HUDEP-2 (cell line): ENCODE data around the gene GIMAP1.
A peak's percentile ranks its signal among the peaks of the same experiment; 100 is the strongest.
"Not testable (repeated sequence)": the region's sequence is repeated elsewhere in the genome, so short reads cannot be mapped to it uniquely, and the experiment has no call there.

Experiments used
- DNase-seq, 76 experiments: peaks; one replicate each; lab custom pipeline; 2025; ENCODE audit not compliant: unreplicated experiment in 76 of 76; lab: John Stamatoyannopoulos, UW

The GIMAP1 gene

DNA sequence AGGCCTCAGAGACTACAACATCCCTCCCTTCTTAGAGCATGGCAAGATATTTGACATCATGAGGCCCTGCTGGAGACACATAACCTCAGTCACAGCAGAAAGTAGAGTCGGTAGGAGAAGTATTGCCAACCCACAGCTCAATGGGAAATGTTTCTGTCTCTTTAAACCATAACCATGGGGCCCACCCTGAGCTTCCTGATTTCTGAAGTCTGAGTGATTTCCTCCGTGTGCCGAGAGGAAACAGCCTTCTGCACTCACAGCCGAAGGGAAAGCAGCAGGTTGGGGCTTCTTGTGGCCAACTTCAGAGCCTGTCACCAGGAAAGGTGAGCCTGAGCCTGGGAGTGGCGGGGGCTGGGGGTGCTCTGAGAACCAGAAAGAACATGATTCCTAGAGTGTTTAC, at the start of gene GIMAP1:
Gene GIMAP1 (plus strand): TSS at position 246 of the 400 bp plus-strand sequence. CDS start 2,435 bp downstream, outside the sequence.
- DNase-seq, result no peak

DNA sequence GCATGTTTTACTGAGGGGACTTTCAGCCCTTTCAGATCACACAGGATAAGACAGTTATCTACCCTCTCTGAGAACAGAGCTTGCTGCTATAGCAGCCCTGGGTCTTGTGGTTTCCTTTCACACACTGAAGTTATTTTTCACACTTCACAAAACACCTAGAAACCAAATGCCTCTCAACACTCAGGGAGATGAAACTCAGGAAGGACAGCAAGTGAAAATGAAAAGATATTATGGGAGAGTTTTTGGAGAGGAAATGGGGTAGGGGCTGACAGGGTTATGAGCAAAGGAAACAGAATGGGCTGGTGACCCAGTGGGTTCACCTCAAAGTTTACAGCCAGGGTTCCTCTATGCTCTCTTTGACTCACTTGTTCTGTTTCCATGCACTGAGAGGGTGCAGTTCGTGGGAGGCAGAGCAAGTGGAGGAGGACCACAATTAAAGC, 47.9 kb upstream of the GIMAP1 start:
- DNase-seq, result no peak

DNA sequence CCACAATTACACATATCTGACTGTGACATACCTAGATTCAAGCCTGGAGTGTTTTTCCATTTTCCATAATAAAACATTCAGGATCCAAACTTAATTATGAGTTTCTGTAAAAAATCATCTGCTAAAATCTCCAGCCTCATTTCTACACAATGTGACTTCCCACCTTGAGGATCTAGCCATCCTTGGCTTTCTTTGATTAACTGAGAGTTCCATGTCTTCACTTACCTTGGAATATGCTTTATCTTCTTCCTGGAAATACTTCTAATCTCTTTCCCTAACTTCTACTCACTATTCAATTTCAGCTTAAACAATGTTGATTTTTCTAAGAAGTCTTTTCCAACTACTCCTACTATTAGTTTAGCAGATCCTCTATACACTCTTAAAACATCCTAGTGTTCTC, 47.4 kb upstream of the GIMAP1 start:
- DNase-seq, result no peak

DNA sequence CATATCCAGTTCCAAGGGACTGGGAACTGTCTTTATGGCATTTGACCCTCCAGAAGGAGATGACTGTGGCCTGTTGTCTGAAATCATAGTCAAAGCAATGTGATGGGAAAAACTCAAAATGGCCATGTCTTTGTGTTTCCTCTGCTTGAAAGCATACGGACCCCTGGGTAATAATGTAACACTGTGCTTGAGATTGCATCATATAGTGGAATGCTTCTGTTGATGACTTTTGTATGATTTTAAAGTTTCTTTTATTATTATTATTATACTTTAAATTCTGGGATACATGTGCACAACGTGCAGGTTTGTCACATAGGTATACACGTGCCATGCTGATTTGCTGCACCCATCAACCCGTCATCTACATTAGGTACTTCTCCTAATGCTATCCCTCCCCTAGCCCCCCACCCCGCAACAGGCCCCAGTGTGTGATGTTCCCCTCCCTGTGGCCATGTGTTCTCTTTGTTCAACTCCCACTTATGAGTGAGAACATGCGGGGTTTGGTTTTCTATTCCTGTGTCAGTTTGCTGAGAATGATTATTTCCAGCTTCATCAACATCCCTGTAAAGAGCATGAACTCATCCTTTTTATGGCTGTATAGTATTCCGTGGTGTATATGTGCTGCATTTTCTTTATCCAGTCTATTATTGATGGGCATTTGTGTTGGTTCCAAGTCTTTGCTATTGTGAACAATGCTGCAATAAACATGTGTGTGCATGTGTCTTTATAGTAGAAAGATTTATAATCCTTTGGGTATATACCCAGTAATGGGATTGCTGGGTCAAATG, 44.4 kb upstream of the GIMAP1 start:
- not testable (repeated sequence) for DNase-seq

DNA sequence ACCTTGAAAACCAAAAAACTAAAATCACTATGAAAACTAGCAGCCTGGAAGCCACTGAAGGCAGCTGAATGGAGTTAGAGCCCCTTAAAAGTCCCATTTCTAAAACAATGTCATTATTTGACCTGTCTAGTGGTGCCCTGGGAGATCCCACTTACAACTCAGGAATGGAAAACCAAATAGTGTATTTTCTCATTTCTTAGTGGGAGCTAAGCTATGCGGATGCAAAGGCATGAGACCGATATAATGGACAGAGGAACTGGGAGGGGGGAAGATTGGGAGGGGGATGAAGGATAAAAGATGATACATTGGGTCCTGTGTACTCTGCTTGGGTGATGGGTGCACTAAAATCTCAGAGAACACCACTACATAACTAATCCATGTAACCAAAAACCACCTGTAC, 40.7 kb upstream of the GIMAP1 start:
- DNase-seq, result no peak

DNA sequence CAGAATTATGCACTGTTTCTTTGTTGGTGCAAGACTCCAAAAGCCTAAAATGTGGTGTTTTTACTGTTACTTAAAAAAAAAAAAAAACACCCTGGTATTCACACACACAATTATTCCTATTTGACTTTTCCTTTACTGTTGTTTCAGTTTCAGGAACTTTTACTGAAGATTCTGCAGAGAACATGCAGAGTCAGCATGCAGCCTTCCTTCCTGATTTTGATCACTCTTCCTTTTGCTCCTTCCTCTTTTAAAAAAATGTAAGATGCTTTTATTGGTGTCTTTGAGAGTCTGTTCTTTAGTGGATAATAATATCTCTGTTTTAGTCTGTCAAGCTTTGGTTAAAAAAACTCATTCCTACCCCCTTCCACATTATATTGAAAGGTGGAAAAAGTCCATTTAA, 40.1 kb upstream of the GIMAP1 start:
- not testable (repeated sequence) for DNase-seq

DNA sequence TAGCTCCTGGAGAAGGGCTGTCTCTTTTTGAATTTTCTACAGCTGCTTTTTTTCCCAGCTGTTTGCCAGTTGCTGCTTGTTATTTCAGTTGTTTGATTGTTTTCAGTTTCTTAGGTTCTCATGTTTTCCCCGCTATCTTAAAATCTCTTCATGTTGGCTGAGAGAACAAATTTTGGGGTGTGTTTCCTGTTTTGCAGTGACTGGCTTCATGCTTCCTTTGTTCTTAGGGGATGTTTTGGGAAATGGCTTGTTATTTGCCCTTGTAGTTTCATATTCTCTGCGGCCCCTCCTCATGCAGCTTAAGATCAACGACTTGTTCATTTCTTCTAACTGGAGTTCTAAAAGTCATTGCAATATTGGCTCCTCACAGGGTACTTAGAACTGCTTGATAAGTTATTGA, 39.6 kb upstream of the GIMAP1 start:
- DNase-seq, result not testable (repeated sequence)

DNA sequence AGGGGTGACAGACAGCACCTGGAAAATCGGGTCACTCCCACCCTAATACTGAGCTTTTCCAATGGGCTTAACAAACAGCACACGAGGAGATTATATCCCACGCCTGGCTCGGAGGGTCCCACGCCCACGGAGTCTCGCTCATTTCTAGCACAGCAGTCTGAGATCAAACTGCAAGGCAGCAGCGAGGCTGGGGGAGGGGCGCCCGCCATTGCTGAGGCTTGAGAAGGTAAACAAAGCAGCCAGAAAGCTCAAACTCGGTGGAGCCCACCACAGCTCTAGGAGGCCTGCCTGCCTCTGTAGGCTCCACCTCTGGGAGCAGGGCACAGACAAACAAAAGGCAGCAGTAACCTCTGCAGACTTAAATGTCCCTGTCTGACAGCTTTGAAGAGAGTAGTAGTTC, 37.8 kb upstream of the GIMAP1 start:
- DNase-seq, result not testable (repeated sequence)

DNA sequence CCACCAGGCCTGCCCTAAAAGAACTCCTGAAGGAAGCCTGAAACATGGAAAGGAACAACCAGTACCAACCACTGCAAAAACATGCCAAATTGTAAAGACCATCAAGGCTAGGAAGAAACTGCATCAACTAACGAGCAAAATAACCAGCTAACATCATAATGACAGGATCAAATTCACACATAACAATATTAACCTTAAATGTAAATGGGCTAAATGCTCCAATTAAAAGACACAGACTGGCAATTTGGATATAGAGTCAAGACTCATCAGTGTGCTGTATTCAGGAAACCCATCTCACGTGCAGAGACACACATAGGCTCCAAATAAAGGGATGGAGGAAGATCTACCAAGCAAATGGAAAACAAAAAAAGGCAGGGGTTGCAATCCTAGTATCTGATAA, 36.0 kb upstream of the GIMAP1 start:
- not testable (repeated sequence) for DNase-seq

DNA sequence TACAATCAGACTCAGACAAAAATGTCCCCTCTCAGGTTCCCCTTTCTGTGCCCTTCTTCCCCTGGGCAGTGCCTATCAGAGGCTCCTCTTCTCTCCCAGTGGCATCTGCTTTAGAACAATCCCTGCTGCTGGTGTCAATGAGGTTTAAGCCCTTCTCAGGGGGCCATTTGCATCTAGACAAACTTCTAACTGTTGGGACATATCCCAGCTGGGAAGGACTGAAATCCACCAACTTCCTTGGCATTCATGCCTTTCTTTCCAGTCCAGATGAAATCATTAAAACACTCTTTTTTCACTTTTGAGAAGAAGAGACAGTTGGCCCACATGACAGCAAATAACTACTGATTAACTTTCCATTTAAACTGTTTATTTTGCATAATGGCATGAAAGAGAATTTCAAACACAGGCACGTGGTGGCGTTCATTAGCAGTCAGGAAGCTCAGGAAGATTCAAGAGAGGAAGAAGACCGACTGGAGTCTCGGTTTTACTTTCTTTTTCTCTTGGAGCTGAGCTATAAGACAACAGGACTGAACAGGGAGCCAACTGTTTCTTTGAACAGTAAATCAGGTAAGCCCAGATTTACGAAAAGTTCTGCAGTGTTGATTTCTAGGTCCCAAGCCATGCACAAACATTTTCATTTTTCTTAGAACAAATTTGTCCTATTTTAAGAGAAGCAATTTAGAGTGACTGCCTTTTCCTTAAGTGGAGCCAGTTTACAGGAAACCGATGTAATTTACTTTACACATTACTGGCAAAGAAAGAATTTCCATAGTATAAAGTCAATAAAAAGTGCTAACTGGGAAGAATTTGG, 31.0 kb upstream of the GIMAP1 start, which contains the start of gene GIMAP2:
Gene GIMAP2 (plus strand): TSS at position 488 of the 811 bp plus-strand sequence. CDS start 1,354 bp downstream, outside the sequence.
- DNase-seq, result peak in 4 of 76 experiments; percentile 1 to 27 (median 2)

DNA sequence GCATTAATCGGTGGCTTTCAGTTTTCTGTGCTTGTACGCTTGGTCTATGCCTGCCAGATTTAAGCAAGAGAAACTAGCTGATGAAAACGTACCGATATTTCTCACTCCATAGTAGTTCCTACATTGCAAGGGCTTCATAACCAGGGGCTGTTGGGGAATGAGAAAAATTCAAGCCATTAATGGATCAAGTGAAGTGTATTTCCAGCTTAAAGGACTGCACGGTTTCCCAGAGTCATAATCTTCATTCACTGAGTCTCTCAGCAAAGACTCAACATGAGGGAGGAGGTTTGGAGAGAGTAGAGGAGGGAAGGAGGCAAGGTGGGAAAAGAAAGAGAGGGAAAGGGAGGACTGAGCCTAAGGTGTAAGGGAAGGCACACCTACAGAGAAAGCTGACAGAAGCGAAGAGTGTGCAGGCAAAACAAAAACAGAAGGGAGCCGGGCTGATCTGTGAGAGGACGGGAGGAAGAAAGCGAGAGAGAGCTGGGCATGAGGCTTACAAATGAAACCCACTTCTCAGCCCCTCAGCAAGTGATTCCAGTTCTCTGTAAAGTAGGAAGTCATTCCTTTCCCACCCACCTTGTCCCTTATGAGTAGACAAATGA, 30.3 kb upstream of the GIMAP1 start:
- DNase-seq, result peak in 1 of 76 experiments; percentile 4

DNA sequence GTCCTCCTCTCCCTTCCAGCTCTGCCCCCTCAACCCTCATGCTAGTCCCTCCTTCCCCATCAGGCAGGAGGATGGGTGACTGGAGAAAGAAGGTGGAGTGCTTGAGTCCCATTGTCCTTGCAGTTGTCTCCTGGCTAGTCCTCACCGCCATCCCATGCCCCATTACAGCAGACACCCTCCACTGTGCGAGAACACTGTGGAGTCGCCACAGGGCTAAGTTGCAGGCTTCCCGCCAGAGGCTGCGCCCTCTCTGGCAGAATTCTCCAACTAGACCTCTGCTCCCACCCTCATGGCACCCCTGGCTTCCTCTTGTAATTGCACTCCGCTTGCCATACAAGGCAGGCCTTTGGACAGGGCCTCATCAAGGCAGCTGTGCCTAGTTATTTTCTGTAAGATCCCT, 27.8 kb upstream of the GIMAP1 start:
- DNase-seq, result no peak

DNA sequence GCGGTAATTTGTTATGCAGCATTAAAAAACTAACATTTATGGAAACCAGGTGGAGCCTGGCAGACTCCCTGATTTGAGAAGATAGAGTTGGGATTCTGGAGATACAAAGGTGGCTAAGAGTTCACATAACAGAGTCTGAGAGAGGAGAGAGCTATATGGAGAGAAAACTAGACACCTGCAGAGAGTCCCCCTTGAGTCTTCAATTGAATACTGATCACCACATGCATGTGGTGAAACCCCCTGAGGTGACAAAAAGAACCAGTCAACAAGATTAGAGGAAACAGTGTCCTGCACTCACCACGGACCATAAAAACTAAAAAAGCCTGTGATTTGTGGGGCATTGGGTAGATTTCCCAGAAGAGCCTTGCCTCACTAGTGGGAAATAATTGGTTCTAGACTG, 20.8 kb upstream of the GIMAP1 start:
- DNase-seq, result no peak

DNA sequence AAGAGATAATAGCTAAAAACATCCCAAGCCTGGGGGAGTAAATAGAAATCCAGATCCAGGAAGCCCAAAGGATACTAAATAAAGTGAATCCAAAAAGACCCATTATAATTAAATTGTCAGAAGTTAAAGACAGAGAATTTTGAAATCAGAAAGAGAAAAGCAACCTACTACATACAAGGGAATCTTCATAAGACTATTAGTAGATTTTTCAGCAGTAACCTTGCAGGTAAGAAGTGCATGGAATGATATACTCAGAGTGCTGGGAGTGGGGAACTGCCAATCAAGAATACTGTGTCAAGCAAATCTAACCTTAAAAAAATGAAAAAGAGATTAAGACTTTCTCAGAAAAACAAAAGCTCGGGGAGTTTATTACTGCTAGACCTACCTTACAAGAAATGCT, 13.2 kb upstream of the GIMAP1 start:
- DNase-seq, result no peak

DNA sequence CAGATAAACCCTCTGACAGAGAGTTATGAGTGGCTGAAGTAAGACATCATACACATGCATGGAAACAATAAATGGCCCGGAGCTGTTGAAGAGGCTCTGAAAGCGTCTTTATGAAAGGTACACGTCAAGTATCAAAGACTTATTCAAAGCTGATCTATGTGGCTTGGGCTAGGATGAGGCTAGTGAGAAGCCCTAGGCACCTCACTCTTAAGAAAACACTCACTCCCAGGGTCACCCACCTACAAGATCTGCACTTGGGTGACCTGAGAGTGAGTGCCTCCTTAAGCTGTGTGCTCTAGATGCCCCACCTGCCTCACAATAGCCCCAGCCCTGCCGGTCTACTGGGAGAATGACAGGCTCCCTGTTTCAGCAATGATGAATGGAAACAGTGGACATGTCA, 1.1 kb upstream of the GIMAP1 start:
- no peak for DNase-seq

DNA sequence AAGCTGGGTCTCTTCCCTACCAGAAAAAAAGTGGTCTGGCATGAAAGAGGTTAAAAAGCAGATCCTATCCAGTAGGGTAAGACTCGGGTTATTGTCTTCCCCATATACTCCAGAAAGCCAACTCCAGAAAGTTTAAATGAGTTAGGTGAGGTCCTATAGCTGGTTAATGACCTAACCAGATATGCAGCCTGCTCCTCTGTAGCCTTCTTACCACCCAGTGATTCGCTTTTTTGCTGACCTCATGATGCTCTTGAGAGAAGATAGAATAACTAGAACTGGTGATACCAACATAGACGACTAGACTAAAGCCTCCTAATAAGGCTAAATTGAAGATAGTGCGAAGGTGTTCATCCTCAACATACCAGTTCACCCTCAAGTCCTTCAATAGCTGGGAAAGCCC, 675 bp upstream of the GIMAP1 start:
- DNase-seq, result no peak

DNA sequence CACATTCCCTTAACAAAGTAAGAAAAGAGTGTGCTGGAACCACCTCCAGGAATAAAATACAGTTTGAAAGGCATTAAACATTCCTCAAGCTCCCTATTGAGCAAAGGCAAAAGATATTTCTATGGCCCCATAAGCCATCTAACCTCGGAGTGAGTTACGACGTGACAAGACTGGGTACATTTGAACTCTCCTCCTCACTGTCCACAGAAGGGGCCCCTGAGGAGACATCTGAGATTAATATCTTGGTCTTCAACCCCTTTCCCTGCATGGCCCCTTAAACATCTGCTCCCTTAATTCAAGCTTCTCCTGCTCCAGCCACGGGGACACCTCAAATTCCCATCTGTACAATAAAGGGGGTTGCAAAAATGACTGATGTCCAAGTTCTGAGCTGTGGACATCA, 526 bp downstream of the GIMAP1 start:
- no peak for DNase-seq

DNA sequence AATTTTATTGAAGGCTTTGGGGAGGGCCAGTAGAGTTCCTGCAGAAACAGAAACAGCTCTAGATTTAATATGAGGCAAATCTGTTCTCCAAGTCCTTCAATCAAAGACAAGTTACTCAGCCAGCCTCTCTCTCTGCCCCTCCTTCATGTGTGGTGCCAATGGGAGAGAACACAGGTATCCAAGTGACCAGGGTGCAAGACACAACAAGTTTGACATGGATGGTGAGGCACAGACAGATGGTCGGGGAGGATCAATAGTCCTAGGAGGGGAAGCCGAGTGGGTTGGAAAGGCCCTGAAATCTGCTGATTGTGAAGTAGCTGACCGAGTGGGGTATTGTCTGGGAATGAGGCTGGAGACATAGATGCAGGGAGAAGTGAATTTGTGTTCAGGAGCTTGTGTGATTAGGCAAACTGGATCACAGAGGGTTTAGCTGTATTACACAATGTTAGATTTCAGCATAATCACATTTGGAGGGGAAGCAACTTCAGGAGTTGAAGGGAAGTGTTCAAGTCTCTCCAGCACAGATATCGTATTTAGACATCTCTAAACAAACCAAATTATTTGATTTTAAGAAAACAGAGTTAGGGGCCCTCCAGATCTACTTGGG, 1.5 kb downstream of the GIMAP1 start:
- DNase-seq, result no peak

DNA sequence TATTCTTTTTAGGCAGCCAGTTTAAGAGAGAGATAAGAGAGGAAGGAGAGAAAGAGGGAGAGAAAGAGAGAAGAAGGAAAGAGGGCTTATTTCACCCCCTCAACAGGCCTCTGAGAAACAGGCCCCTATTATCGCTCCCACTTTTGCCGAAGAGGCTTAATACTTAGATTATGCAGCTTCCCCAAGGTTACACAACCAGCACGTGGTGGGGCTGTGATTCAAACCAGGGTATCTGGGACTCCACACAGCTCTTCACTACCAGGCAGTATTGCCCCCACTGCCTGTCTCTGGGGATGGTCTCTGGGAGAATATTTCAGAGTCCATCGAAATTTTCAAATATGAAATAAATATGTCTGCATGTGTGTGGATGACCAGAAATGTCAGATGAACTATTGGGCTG, 3.0 kb downstream of the GIMAP1 start:
- DNase-seq, result no peak

DNA sequence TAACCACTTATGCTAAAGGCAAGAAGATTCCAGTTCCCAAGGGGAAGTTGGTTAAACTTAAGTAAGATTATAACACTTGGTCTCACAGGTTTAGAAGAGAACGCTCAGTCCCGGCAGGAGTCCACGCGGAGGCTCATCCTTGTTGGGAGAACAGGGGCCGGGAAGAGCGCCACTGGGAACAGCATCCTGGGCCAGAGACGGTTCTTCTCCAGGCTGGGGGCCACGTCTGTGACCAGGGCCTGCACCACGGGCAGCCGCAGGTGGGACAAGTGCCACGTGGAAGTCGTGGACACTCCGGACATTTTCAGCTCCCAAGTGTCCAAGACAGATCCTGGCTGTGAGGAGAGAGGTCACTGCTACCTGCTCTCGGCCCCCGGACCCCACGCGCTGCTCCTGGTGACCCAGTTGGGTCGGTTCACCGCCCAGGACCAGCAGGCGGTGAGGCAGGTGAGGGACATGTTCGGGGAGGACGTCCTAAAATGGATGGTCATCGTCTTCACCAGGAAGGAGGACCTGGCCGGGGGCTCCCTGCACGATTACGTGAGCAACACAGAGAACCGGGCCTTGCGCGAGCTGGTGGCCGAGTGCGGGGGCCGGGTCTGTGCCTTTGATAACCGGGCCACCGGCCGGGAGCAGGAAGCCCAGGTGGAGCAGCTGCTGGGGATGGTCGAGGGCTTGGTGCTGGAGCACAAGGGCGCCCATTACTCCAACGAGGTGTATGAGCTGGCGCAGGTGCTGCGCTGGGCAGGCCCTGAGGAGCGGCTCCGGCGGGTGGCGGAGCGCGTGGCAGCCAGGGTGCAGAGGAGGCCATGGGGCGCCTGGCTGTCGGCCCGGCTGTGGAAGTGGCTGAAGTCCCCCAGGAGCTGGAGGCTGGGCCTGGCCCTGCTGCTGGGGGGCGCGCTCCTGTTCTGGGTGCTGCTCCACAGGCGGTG, 3.8 kb downstream of the GIMAP1 start:
- DNase-seq, result no peak
